HL-60 (cell line): Measurements from ENCODE around the gene ABCA1.

Experiments
- DNase-seq, 2 experiments: peaks; one replicate each; pipeline ENCODE4 v3.0.0-alpha.2; 2010 to 2020; ENCODE audit warnings: low read depth in 1 of 2, low spot score in 1 of 2
- H3K27ac ChIP-seq: fragments of 250-450 bp; sonication (Bioruptor Pico); replicated peaks from 2 replicates; pipeline ENCODE4 v1.5.1; 2020; ENCODE audit warnings: mild to moderate bottlenecking, moderate library complexity
- H3K27me3 ChIP-seq: fragments of 250-450 bp; sonication (Bioruptor Pico); 2 replicates; pipeline ENCODE4 v1.5.1; 2021; ENCODE audit warnings: mild to moderate bottlenecking, moderate library complexity; ENCODE audit not compliant: insufficient read depth, poor library complexity, severe bottlenecking
- H3K4me3 ChIP-seq: replicated peaks from 2 replicates; pipeline ENCODE4 v1.5.1; 2011; ENCODE audit warnings: mild to moderate bottlenecking, control low read depth, low read length; ENCODE audit not compliant: insufficient read depth
- CTCF ChIP-seq: IDR thresholded peaks from one replicate; pipeline ENCODE4 v1.5.1; 2011; ENCODE audit warnings: low read length, control low read depth, inconsistent platforms; ENCODE audit not compliant: insufficient read depth
- GABPA ChIP-seq: IDR thresholded peaks from 2 replicates; pipeline ENCODE4 v1.6.1; 2012; ENCODE audit warnings: low read depth
- POLR2AphosphoS5 ChIP-seq: IDR thresholded peaks from 2 replicates; pipeline ENCODE4 v1.6.1; 2012; ENCODE audit warnings: low read depth
- REST ChIP-seq: IDR thresholded peaks from 2 replicates; pipeline ENCODE4 v1.6.1; 2012; ENCODE audit warnings: low read depth; ENCODE audit not compliant: insufficient replicate concordance
- SPI1 ChIP-seq: IDR thresholded peaks from 2 replicates; pipeline ENCODE4 v1.6.1; 2012; ENCODE audit warnings: low read depth, mild to moderate bottlenecking, borderline replicate concordance

ABCA1 gene

GRCh38 chr9:104875320-104875719 is 52.6 kb downstream of the ABCA1 start:
- TF ChIP-seq SPI1 (no peak), POLR2AphosphoS5 (no peak), REST (no peak), CTCF (no peak), GABPA (no peak)
- no peak overlapping the region for H3K27ac ChIP-seq
- no peaks in the 10 kb centered on the region for H3K27me3 ChIP-seq
- no peak for DNase-seq
- no peak overlapping the region for H3K4me3 ChIP-seq

- H3K27me3 ChIP-seq = no peaks in the 10 kb centered on the region
- no peak for DNase-seq
- TF ChIP-seq REST (peak; percentile 21), GABPA (no peak)
- no peak overlapping the region for H3K27ac ChIP-seq
- no peak overlapping the region for H3K4me3 ChIP-seq
Measured at GRCh38 chr9:104873489-104873850, 54.5 kb downstream of the ABCA1 start.

- DNase-seq = peak in 1 of 2 experiments; percentile 65
- H3K27ac ChIP-seq = no peak overlapping the region
- peak; percentile 86 for TF ChIP-seq SPI1
- no peak for TF ChIP-seq REST
- TF ChIP-seq CTCF = no peak
- no peak for TF ChIP-seq GABPA
- TF ChIP-seq POLR2AphosphoS5 = peak; percentile 58; the same call in 1 of the 2 replicates
- no peaks in the 10 kb centered on the region for H3K27me3 ChIP-seq
- H3K4me3 ChIP-seq = no peak overlapping the region
Measured at GRCh38 chr9:104872656-104873488, 55.1 kb downstream of the ABCA1 start.
